Brain microvascular endothelial cell (primary cell): Measurements from ENCODE around the gene PLVAP.

ENCODE experiments used
- DNase-seq: peaks from one replicate; pipeline ENCODE4 v3.0.0-alpha.2; 2020
- H3K27ac ChIP-seq: fragments of 250-450 bp; sonication (Bioruptor Pico); 2 replicates; pipeline ENCODE4 v1.5.1; 2020; ENCODE audit warnings: mild to moderate bottlenecking, moderate library complexity
- H3K27me3 ChIP-seq: fragments of 250-450 bp; sonication (Bioruptor Pico); replicated peaks from 2 replicates; pipeline ENCODE4 v1.5.1; 2020; ENCODE audit warnings: mild to moderate bottlenecking
- H3K36me3 ChIP-seq: fragments of 250-450 bp; sonication (Bioruptor Pico); replicated peaks from 2 replicates; pipeline ENCODE4 v1.5.1; 2020; ENCODE audit warnings: mild to moderate bottlenecking
- H3K4me3 ChIP-seq: 2 replicates; pipeline ENCODE4 v1.5.1; 2011; ENCODE audit warnings: low read depth, mild to moderate bottlenecking, control low read depth, low read length, moderate library complexity
- CTCF ChIP-seq: IDR thresholded peaks from 2 replicates; pipeline ENCODE4 v1.5.1; 2011; ENCODE audit warnings: low read depth, mild to moderate bottlenecking, moderate library complexity, low read length, control low read depth, inconsistent platforms; ENCODE audit errors: missing control alignments
- in situ Hi-C: cut with HindIII; loops from 2 replicates; pipeline ENCODE4 v1.10.0; 2017; ENCODE audit warnings: low sequenced_read_pairs, low pct_ligation_motif_present

Gene PLVAP

DNA sequence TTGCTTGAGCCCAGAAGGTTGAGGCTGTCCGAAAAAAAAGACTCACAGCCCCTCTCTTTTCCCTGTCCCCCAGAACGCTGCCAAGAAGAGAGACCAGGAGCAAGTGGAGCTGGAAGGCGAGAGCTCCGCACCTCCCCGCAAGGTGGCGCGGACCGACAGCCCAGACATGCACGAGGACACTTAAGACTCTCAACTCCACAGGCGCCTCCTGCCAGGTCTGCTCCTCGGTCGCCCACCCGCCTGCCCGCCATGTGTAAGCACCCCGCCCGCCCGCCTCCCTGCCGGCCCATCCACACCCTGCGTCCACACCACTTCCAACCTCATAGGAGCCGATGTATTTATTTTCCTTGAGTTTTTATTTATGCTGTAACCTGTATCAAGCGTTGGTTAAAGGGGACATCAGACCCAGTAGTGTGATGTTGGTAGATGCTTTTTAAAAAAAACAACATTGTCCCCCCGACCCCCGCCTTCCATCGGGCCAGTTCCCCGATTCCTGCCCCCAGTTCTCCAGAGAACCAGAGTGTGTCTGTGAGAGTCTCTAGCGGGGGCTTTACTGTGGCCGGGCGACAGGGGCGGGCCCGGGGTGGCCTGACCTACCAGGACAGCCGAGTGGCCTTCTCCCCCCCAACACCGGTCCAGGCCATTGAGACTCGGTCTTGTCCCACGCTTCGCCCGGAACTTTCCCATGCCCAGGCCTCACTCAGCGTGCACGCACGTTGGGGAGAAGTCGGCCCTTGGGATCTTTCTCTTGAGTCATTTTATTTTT is 57.5 kb downstream of the PLVAP start:
- H3K36me3 ChIP-seq: peaks cover 60% of the 10 kb centered on the region
- no peak overlapping the region for H3K27ac ChIP-seq
- TF ChIP-seq CTCF: no peak
- H3K27me3 ChIP-seq: no peaks in the 10 kb centered on the region
- DNase-seq: no peak
- in situ Hi-C loops: no loop called here
- no peak overlapping the region for H3K4me3 ChIP-seq

- no peak for TF ChIP-seq CTCF
- in situ Hi-C loops: no loop called here
- DNase-seq: no peak
- no peak overlapping the region for H3K4me3 ChIP-seq
- no peak overlapping the region for H3K27ac ChIP-seq
- peaks cover 67% of the 10 kb centered on the region for H3K36me3 ChIP-seq
- H3K27me3 ChIP-seq: no peaks in the 10 kb centered on the region
Observed at GRCh38 chr19:17318966-17319365, 58.2 kb downstream of the PLVAP start.

DNA sequence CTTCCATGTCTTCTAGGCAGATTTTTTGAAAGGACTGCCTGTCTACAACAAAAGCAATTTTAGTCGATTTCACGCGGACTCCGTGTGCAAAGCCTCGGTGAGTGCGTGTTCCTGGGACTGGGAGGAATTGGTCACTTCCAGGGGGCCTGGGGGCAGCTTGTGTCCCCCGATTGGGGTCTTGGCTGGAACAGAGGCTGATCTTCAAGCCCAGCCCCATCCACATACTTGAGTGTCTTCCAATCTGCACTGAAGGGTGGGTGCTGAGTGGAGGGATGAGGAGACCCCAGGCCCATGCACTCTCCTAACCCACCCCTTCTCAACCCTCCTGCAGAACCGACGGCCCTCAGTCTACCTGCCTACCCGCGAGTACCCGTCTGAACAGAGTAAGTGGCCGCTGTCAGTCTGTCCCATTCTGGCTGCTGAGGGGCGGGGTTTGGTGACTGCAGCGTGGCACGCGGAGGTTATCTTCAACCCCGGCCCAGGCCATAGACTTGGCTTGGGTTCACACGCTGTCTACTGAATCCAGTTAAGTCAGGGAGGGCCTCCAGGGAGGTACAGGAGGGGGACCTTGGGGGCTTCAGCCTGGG is 63.0 kb downstream of the PLVAP start:
- H3K4me3 ChIP-seq: no peak overlapping the region
- TF ChIP-seq CTCF: no peak
- in situ Hi-C loops: no loop called here

DNA sequence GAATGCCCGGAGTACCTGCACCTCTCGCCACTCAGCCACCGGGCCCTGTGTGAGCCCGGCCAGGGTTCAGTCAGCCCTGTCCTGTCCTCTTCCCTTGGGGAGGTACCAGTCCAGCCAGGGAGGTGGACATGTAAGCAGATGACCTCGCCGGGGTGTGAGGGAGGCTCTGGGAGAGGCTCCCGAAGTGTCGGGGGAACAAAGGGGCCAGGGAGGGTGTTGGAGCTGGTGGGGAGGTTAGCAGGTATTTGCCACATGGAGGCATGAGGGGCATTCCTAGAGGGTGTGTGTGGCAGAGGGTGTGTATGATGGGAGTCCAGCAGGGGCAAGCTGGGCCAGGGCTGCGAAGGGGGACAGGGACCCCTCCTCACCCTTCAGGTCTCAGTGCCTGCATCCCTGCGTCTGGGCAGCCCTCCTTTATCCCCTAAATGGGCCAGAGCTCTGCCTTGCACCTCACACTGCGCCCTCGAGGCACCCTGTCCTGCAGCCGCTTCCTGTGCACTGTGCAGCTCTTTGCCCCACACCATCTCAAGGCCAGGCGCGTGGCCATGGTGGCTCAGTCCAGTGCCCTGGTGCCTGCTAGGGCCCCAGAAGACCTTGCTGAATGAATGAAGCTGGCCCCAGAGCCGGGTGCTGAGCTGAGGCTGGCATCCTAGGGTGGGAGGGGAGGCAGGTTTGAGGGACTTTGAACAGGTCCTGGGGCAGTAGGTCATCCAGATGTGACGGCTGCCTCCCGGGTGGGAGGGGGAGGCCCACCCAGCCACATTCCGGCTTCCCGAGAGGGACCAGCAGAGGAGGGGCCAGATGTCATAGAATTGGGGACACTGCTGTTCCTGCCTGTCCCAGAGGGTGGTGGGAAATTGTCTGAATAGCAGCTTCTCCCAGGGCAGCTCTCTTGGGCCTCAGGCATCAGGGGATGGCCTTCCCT is 64.7 kb downstream of the PLVAP start:
- H3K36me3 ChIP-seq: peaks cover 39% of the 10 kb centered on the region
- H3K4me3 ChIP-seq: no peak overlapping the region
- no peak for DNase-seq
- in situ Hi-C loops: no loop called here
- TF ChIP-seq CTCF: no peak
- no peaks in the 10 kb centered on the region for H3K27me3 ChIP-seq
- H3K27ac ChIP-seq: peak overlapping the region; percentile 85

More for the DNA sequence above, 63.0 kb downstream of the PLVAP start:
- DNase-seq: no peak
- no peaks in the 10 kb centered on the region for H3K27me3 ChIP-seq
- H3K27ac ChIP-seq: no peak overlapping the region
- peaks cover 44% of the 10 kb centered on the region for H3K36me3 ChIP-seq

- peak; percentile 86 for DNase-seq
- Histone ChIP-seq H3K4me3 (no peak overlapping the region), H3K27ac (peak overlapping the region; percentile 85), H3K27me3 (no peaks in the 10 kb centered on the region), H3K36me3 (peaks cover 32% of the 10 kb centered on the region)
- in situ Hi-C loops: no loop called here
- TF ChIP-seq CTCF: no peak
Observed at GRCh38 chr19:17311455-17312188, 65.5 kb downstream of the PLVAP start.
